ENCODE data around the gene RAD51B.
A peak's percentile ranks its signal among the peaks of the same experiment; 100 is the strongest.

The RAD51B gene

GRCh38 chr14:68669603-68670358, 850.2 kb downstream of the RAD51B start:
- DNase-seq = no peak

- DNase-seq = no peak
Measured at GRCh38 chr14:68670359-68670715, 850.8 kb downstream of the RAD51B start.

GRCh38 chr14:68671909-68672308, 852.3 kb downstream of the RAD51B start:
- DNase-seq = no peak

- no peak for DNase-seq
Measured at GRCh38 chr14:68672609-68673285, 853.2 kb downstream of the RAD51B start.

GRCh38 chr14:68673464-68673863, 853.9 kb downstream of the RAD51B start:
- DNase-seq = no peak

GRCh38 chr14:68674538-68675232, 855.1 kb downstream of the RAD51B start:
- DNase-seq = no peak

- no peak for DNase-seq
Measured at GRCh38 chr14:68675233-68675577, 855.6 kb downstream of the RAD51B start.

GRCh38 chr14:68676511-68676943, 856.9 kb downstream of the RAD51B start:
- no peak for DNase-seq

- no peak for DNase-seq
Measured at GRCh38 chr14:68677476-68677875, 857.9 kb downstream of the RAD51B start.

- no peak for DNase-seq
Measured at GRCh38 chr14:68677901-68678300, 858.3 kb downstream of the RAD51B start.

GRCh38 chr14:68678471-68678870, 858.9 kb downstream of the RAD51B start:
- no peak for DNase-seq

- no peak for DNase-seq
Measured at GRCh38 chr14:68679301-68679700, 859.7 kb downstream of the RAD51B start.

GRCh38 chr14:68679746-68680467, 860.3 kb downstream of the RAD51B start:
- DNase-seq = no peak

- DNase-seq = no peak
Measured at GRCh38 chr14:68680541-68681051, 861.0 kb downstream of the RAD51B start.

- no peak for DNase-seq
Measured at GRCh38 chr14:68681256-68682011, 861.9 kb downstream of the RAD51B start.

- DNase-seq = peak; percentile 77
Measured at GRCh38 chr14:68682166-68683103, 862.9 kb downstream of the RAD51B start.

GRCh38 chr14:68683326-68683725, 863.7 kb downstream of the RAD51B start:
- no peak for DNase-seq

- no peak for DNase-seq
Measured at GRCh38 chr14:68684466-68685418, 865.2 kb downstream of the RAD51B start.

- DNase-seq = peak; percentile 88
Measured at GRCh38 chr14:68685419-68686204, 866.0 kb downstream of the RAD51B start.
